Tibial nerve (tissue), 4 donors: Measurements from ENCODE around the gene PNPLA3. TPM values are rescaled to one million over a fixed set of nuclear protein-coding genes. Genes with fewer than 3 reads are reported as not detected.

ENCODE experiments used
- DNase-seq, 2 donors: peaks; one replicate each; pipeline ENCODE4 v3.0.0-alpha.2; 2019; ENCODE audit warnings: low spot score in 2 of 2
- H3K27ac ChIP-seq, 4 donors: fragments of 200-600 bp; sonication (generic) in 3 of 4; one replicate each; pipeline ENCODE4 v1.5.1; 2017 to 2019; ENCODE audit warnings: mild to moderate bottlenecking in 1 of 4
- H3K27me3 ChIP-seq, 2 donors: fragments of 200-600 bp; sonication (generic) in 1 of 2; one replicate each; pipeline versions ENCODE4 v1.5.1 to v1.6.0; 2017 to 2019
- H3K36me3 ChIP-seq, 3 donors: fragments of 200-600 bp; sonication (generic); one replicate each; pipeline ENCODE4 v1.5.1; 2018 to 2019
- H3K4me1 ChIP-seq, 4 donors: fragments of 200-600 bp; sonication (generic) in 3 of 4; one replicate each; pipeline ENCODE4 v1.5.1; 2017 to 2019
- H3K4me3 ChIP-seq, 4 donors: fragments of 200-600 bp; sonication (generic) in 3 of 4; one replicate each; pipeline ENCODE4 v1.5.1; 2017 to 2019; ENCODE audit warnings: mild to moderate bottlenecking in 1 of 4, moderate library complexity in 1 of 4
- H3K9me3 ChIP-seq, 4 donors: fragments of 200-600 bp; sonication (generic) in 3 of 4; one replicate each; pipeline ENCODE4 v1.5.1; 2017 to 2019
- CTCF ChIP-seq, 5 experiments: fragments of 200-600 bp in 3 of 5; fragments of 450-650 bp in 2 of 5; sonication (generic) in 3 of 5; IDR thresholded peaks; one replicate each; pipeline ENCODE4 v1.5.1; 2016 to 2019; ENCODE audit warnings: antibody characterized with exemption in 5 of 5, mild to moderate bottlenecking in 3 of 5, moderate library complexity in 2 of 5
- EP300 ChIP-seq, 2 donors: sonication (generic); formaldehyde crosslinking; IDR thresholded peaks; one replicate each; pipeline ENCODE4 v1.6.1; 2017; ENCODE audit warnings: antibody characterized with exemption in 2 of 2, mild to moderate bottlenecking in 1 of 2
- POLR2A ChIP-seq, 2 donors: fragments of 450-650 bp; IDR thresholded peaks; one replicate each; pipeline ENCODE4 v1.6.1; 2017; ENCODE audit warnings: antibody characterized with exemption in 2 of 2, mild to moderate bottlenecking in 2 of 2, moderate library complexity in 2 of 2
- WGBS, 2 donors: methylation state at CpG; one replicate each; pipeline ENCODE4 v1.1.5; 2018; 5-methylcytosine and 5-hydroxymethylcytosine counted together
- total RNA-seq, 4 donors: library from RNA; depleted of rRNA; stranded (reverse); fragments of >200 nt; gene quantifications; one replicate each; pipeline ENCODE4 v1.1.0, GENCODE V29; 2016

Gene PNPLA3
- total RNA-seq, 4 donors from 2014 or later: 0.44 to 9.3 (median 1.1) TPM

- TF ChIP-seq POLR2A (IDR thresholded peaks at IDR 0.05) (no peak), EP300 (IDR thresholded peaks at IDR 0.05) (no peak), CTCF (IDR thresholded peaks at IDR 0.05) (no peak)
- peaks cover 0 to 2% (median 0%) of the 10 kb centered on the region in 4 donors for H3K4me1 ChIP-seq
- 78 to 81% methylated on average over 12 of the region's 12 CpGs for WGBS, 2 donors
- no peaks in the 10 kb centered on the region for H3K9me3 ChIP-seq
- peaks cover 0 to 15% of the 10 kb centered on the region in 2 donors for H3K27me3 ChIP-seq
- H3K27ac ChIP-seq: no peak overlapping the region
- no peak overlapping the region for H3K4me3 ChIP-seq
- H3K36me3 ChIP-seq: no peaks in the 10 kb centered on the region
- DNase-seq: no peak
These were observed 25.3 kb downstream of the PNPLA3 start for GRCh38 chr22:43948836-43949406.

DNA sequence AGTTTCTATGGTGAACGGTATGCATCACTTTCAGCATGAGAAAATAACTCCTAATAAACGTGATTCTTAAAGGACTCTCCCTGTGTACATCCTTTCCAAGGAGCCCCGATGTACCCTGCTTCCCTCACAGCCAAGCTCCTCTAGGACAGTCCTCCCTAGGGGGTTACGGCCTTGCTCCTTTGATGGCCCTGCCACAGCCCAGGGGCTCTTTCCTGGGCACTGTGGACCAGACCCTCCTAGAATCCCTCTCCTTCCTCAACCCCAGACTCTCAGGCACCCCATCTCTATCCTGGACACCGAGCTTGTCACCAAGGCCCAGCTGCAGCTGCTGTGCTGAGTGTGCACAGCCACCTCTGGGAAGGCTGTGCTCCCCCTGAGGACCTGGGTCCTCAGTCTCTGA is 27.8 kb downstream of the PNPLA3 start:
- H3K27me3 ChIP-seq: peaks cover 0 to 8% of the 10 kb centered on the region in 2 donors
- DNase-seq: no peak
- no peak for TF ChIP-seq EP300 (IDR thresholded peaks at IDR 0.05)
- TF ChIP-seq CTCF (IDR thresholded peaks at IDR 0.05): no peak
- TF ChIP-seq POLR2A (IDR thresholded peaks at IDR 0.05): no peak
- H3K4me3 ChIP-seq: no peak overlapping the region
- H3K36me3 ChIP-seq: no peaks in the 10 kb centered on the region
- 81 to 83% methylated on average over 5 of the region's 5 CpGs for WGBS, 2 donors
- peaks cover 0 to 19% (median 11%) of the 10 kb centered on the region in 4 donors for H3K4me1 ChIP-seq
- no peak overlapping the region for H3K27ac ChIP-seq
- H3K9me3 ChIP-seq: no peaks in the 10 kb centered on the region

GRCh38 chr22:43951966-43952365 is 28.4 kb downstream of the PNPLA3 start:
- 52 to 61% methylated on average over 7 of the region's 7 CpGs for WGBS, 2 donors
- Histone ChIP-seq H3K27me3 (peaks cover 0 to 8% of the 10 kb centered on the region in 2 donors), H3K27ac (no peak overlapping the region), H3K4me1 (peaks cover 0 to 25% (median 16%) of the 10 kb centered on the region in 4 donors), H3K4me3 (no peak overlapping the region), H3K36me3 (no peaks in the 10 kb centered on the region), H3K9me3 (no peaks in the 10 kb centered on the region)
- TF ChIP-seq CTCF (IDR thresholded peaks at IDR 0.05) (no peak), EP300 (IDR thresholded peaks at IDR 0.05) (no peak), POLR2A (IDR thresholded peaks at IDR 0.05) (no peak)
- no peak for DNase-seq

GRCh38 chr22:43953988-43954785 is 30.6 kb downstream of the PNPLA3 start:
- Histone ChIP-seq H3K36me3 (no peaks in the 10 kb centered on the region), H3K4me3 (peak overlapping the region; percentile 59 to 82 (median 80)), H3K9me3 (no peaks in the 10 kb centered on the region), H3K27me3 (peaks cover 0 to 8% of the 10 kb centered on the region in 2 donors), H3K27ac (peak overlapping the region in 2 of 4 donors; percentile 79 to 82), H3K4me1 (peaks cover 0 to 36% (median 17%) of the 10 kb centered on the region in 4 donors)
- DNase-seq: no peak
- no peak for TF ChIP-seq EP300 (IDR thresholded peaks at IDR 0.05)
- TF ChIP-seq POLR2A (IDR thresholded peaks at IDR 0.05): no peak
- TF ChIP-seq CTCF (IDR thresholded peaks at IDR 0.05): no peak
- WGBS, 2 donors: 32 to 42% methylated on average over 7 of the region's 7 CpGs
